ENCODE results near the gene GPR107. TPM values are rescaled to one million over a fixed set of nuclear protein-coding genes. Genes with fewer than 3 reads are reported as not detected.

GPR107 gene
- total and polyA plus RNA-seq, 3 donors from 2014 or later, result 41.1 to 53.4 (median 49.1) TPM

DNA sequence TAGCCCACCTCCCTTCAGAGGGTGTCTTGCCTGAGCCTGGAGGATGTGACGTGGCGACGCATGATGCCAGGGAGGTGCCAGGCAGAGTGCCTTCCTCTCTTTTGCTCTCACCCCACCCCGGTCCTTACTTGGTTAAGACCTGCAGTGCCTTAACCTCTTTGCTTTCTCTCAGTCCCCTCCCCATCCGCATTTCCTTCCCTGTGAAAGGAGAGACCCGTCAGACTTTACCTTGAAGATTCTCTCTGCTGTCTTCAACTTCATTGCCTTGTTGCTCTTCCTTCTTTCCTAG, 66.5 kb downstream of the GPR107 start:
- WGBS, 2 donors, result 71 to 74% methylated on average over 3 to 6 of the region's 6 CpGs
- no peak for DNase-seq
- H3K9me3 ChIP-seq, result no peaks in the 10 kb centered on the region
- no peaks in the 10 kb centered on the region for H3K36me3 ChIP-seq (ENCODE audit: low read depth, missing control alignments)
- no peaks in the 10 kb centered on the region for H3K27me3 ChIP-seq
- no peak overlapping the region for H3K4me3 ChIP-seq
- intact Hi-C loops (cut with DNase I; ENCODE audit: low total_unique reads), result no loop called here
- H3K27ac ChIP-seq, result no peak overlapping the region
- H3K4me1 ChIP-seq, result no peaks in the 10 kb centered on the region
- no peak for TF ChIP-seq POLR2A (IDR thresholded peaks at IDR 0.05)
- TF ChIP-seq, protein P1, sequence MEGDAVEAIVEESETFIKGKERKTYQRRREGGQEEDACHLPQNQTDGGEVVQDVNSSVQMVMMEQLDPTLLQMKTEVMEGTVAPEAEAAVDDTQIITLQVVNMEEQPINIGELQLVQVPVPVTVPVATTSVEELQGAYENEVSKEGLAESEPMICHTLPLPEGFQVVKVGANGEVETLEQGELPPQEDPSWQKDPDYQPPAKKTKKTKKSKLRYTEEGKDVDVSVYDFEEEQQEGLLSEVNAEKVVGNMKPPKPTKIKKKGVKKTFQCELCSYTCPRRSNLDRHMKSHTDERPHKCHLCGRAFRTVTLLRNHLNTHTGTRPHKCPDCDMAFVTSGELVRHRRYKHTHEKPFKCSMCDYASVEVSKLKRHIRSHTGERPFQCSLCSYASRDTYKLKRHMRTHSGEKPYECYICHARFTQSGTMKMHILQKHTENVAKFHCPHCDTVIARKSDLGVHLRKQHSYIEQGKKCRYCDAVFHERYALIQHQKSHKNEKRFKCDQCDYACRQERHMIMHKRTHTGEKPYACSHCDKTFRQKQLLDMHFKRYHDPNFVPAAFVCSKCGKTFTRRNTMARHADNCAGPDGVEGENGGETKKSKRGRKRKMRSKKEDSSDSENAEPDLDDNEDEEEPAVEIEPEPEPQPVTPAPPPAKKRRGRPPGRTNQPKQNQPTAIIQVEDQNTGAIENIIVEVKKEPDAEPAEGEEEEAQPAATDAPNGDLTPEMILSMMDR (IDR thresholded peaks at IDR 0.05), result no peak

DNA sequence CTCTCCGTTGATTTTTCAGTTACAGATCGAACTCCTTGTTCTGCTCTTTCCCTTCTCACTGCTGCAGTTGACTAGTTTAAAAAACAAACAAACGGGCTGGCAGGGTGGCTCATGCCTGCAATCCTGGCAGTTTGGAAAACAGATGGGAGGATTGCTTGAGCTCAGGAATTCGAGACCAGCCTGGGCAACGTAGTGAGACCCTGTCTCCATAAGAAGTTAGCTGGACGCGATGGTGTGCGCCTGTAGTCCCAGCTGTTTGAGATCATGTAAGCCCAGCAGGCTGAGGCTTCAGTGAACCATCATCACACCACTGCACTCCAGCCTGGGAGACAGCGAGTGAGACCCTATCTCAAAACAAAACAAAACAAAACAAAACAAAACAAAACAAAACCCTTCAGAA, 67.1 kb downstream of the GPR107 start:
- 67 to 82% methylated on average over 9 of the region's 9 CpGs for WGBS, 2 donors
- no peak overlapping the region for H3K4me3 ChIP-seq
- no peaks in the 10 kb centered on the region for H3K9me3 ChIP-seq
- no peaks in the 10 kb centered on the region for H3K27me3 ChIP-seq
- no peaks in the 10 kb centered on the region for H3K4me1 ChIP-seq
- H3K27ac ChIP-seq, result no peak overlapping the region
- no peaks in the 10 kb centered on the region for H3K36me3 ChIP-seq (ENCODE audit: low read depth, missing control alignments)
- no peak for TF ChIP-seq POLR2A (IDR thresholded peaks at IDR 0.05)
- TF ChIP-seq, protein P1 (IDR thresholded peaks at IDR 0.05), result no peak
- no peak for DNase-seq
- intact Hi-C loops (cut with DNase I; ENCODE audit: low total_unique reads), result no loop called here

DNA sequence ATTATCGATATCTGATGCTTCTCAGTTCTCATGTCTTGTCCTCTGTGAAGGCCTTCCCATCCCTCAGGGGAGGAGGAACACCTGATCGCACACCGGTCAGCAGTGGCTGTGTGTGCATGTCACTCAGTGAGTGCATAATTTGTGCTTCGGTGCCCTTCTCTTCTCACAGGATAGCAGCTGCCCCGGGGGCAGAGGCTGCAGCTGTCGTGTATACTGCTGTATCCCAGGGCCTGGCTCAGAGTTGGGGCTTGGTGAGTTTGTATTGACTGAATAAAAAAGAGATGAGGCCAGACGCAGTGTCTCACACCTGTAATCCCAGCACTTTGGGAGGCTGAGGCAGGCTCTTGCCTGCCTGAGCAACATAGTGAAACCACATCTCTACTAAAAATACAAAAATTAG, 68.8 kb downstream of the GPR107 start:
- Histone ChIP-seq H3K9me3 (no peaks in the 10 kb centered on the region), H3K4me1 (no peaks in the 10 kb centered on the region), H3K36me3 (ENCODE audit: low read depth, missing control alignments) (no peaks in the 10 kb centered on the region), H3K4me3 (no peak overlapping the region), H3K27me3 (no peaks in the 10 kb centered on the region), H3K27ac (no peak overlapping the region)
- intact Hi-C loops (cut with DNase I; ENCODE audit: low total_unique reads), result no loop called here
- no peak for TF ChIP-seq POLR2A (IDR thresholded peaks at IDR 0.05)
- TF ChIP-seq, protein P1 (IDR thresholded peaks at IDR 0.05), result no peak
- DNase-seq, result no peak
- 86 to 93% methylated on average over 7 of the region's 7 CpGs for WGBS, 2 donors

DNA sequence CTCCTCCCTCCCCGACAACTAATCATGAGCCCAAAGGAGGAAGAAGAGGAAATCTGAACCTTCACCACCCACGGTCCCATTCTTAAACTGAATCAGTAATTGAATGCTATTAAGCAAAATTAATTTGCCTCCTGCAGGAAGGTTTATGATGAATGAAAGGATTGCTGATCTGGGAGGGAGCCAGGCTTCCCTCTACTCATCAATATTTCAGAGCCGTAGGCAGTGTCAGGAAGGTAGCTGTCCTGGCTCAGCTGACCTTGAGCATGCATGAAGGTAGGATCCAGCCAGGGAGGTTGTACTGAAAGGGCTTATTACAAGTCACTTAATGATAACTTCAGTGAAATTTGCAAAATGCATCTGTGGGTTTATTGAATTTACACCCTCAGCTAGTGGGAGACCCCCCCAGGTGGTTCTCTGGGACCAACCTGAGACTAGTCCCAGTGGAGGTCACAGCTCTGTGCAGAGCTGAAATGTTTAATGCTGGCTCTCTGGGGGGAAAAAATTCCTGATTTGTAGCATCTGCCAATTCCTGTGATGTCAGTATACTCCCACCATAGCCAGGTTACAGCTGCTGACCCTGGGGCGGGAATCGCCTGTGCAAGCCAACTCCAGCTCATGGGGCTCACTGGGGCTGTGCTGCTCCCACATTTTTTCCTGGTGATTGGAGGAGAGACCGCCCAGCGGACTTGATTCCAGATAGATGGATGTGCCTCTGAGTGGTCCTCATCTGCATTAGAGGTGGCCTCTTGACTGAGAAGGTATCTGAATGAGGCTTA, 70.6 kb downstream of the GPR107 start:
- WGBS, 2 donors, result 68 to 85% methylated on average over 7 of the region's 7 CpGs
- Histone ChIP-seq H3K4me1 (no peaks in the 10 kb centered on the region), H3K27ac (no peak overlapping the region), H3K4me3 (no peak overlapping the region), H3K27me3 (no peaks in the 10 kb centered on the region), H3K36me3 (ENCODE audit: low read depth, missing control alignments) (no peaks in the 10 kb centered on the region), H3K9me3 (no peaks in the 10 kb centered on the region)
- TF ChIP-seq, protein P1 (IDR thresholded peaks at IDR 0.05), result no peak
- no peak for TF ChIP-seq POLR2A (IDR thresholded peaks at IDR 0.05)
- intact Hi-C loops (cut with DNase I; ENCODE audit: low total_unique reads), result no loop called here
- no peak for DNase-seq
